Esophagus muscularis mucosa (tissue), 4 donors: Measurements from ENCODE around the gene PNPLA5. TPM values are rescaled to one million over a fixed set of nuclear protein-coding genes. Genes with fewer than 3 reads are reported as not detected.

ENCODE experiments used
- DNase-seq: peaks from one replicate; pipeline ENCODE4 v3.0.0-alpha.2; 2017; ENCODE audit errors: extremely low spot score
- H3K27ac ChIP-seq, 4 donors: fragments of 200-600 bp; sonication (generic); replicated peaks in 1 of 4; 1 replicate in 3 of 4; 2 replicates in 1 of 4; pipeline ENCODE4 v1.5.1; 2016 to 2019; ENCODE audit warnings: mild to moderate bottlenecking in 1 of 4
- H3K27me3 ChIP-seq, 4 donors: fragments of 200-600 bp; sonication (generic); one replicate each; pipeline versions ENCODE4 v1.5.1 to v1.6.0; 2016 to 2019
- H3K36me3 ChIP-seq, 4 donors: fragments of 200-600 bp; sonication (generic); one replicate each; pipeline ENCODE4 v1.5.1; 2016 to 2019
- H3K4me1 ChIP-seq, 4 donors: fragments of 200-600 bp; sonication (generic); one replicate each; pipeline ENCODE4 v1.5.1; 2016 to 2019
- H3K4me3 ChIP-seq, 4 donors: fragments of 200-600 bp; sonication (generic); 1 replicate in 2 of 4; 2 replicates in 2 of 4; pipeline ENCODE4 v1.5.1; 2016 to 2019; ENCODE audit warnings: mild to moderate bottlenecking in 4 of 4, moderate library complexity in 1 of 4
- H3K9me3 ChIP-seq, 4 donors: fragments of 200-600 bp; sonication (generic); 1 replicate in 3 of 4; 2 replicates in 1 of 4; pipeline ENCODE4 v1.5.1; 2016 to 2019
- CTCF ChIP-seq, 3 experiments: fragments of 200-600 bp in 2 of 3; fragments of 450-650 bp in 1 of 3; sonication (generic) in 2 of 3; IDR thresholded peaks; one replicate each; pipeline ENCODE4 v1.5.1; 2017 to 2019; ENCODE audit warnings: antibody characterized with exemption in 3 of 3, mild to moderate bottlenecking in 2 of 3, moderate library complexity in 1 of 3
- EP300 ChIP-seq: sonication (generic); formaldehyde crosslinking; IDR thresholded peaks from one replicate; pipeline ENCODE4 v1.6.1; 2017; ENCODE audit warnings: antibody characterized with exemption
- POLR2A ChIP-seq: fragments of 450-650 bp; IDR thresholded peaks from one replicate; pipeline ENCODE4 v1.6.1; 2017; ENCODE audit warnings: antibody characterized with exemption, moderate library complexity, mild to moderate bottlenecking, low read depth
- POLR2AphosphoS5 ChIP-seq, 2 donors: sonication (generic); formaldehyde crosslinking; IDR thresholded peaks; one replicate each; pipeline ENCODE4 v1.6.1; 2017; ENCODE audit warnings: antibody characterized with exemption in 2 of 2
- WGBS: methylation state at CpG from one replicate; pipeline ENCODE4 v1.1.5; 2018; 5-methylcytosine and 5-hydroxymethylcytosine counted together
- intact Hi-C: fragments of 100-400 bp; cut with DNase I; formaldehyde crosslinking; loops from one replicate; pipeline ENCODE4 v1.15.1; 2023
- total RNA-seq, 4 donors: library from RNA; depleted of rRNA; stranded (reverse); fragments of >200 nt; gene quantifications; one replicate each; pipeline versions ENCODE4 v1.1.0 to v1.2.1, GENCODE V29; 2016

The PNPLA5 gene
- total RNA-seq, 4 donors from 2014 or later, result not detected

GRCh38 chr22:43859176-43859575 lies 32.6 kb downstream of the PNPLA5 start:
- Histone ChIP-seq H3K36me3 (no peaks in the 10 kb centered on the region), H3K9me3 (peaks cover 0 to 22% (median 6%) of the 10 kb centered on the region in 4 donors), H3K27me3 (peaks cover 0 to 81% (median 19%) of the 10 kb centered on the region in 4 donors), H3K27ac (no peak overlapping the region), H3K4me1 (peaks cover 0 to 12% (median 6%) of the 10 kb centered on the region in 4 donors), H3K4me3 (no peak overlapping the region)
- 94% methylated on average over 4 of the region's 7 CpGs for WGBS
- no peak for DNase-seq
- TF ChIP-seq POLR2AphosphoS5 (IDR thresholded peaks at IDR 0.05) (no peak), CTCF (IDR thresholded peaks at IDR 0.05) (no peak), EP300 (no peak), POLR2A (no peak)
- intact Hi-C loops, result no loop called here

- no peak for TF ChIP-seq POLR2AphosphoS5 (IDR thresholded peaks at IDR 0.05)
- no peak for TF ChIP-seq POLR2A
- no peak for TF ChIP-seq EP300
- TF ChIP-seq CTCF (IDR thresholded peaks at IDR 0.05), result no peak
- Histone ChIP-seq H3K36me3 (no peaks in the 10 kb centered on the region), H3K27ac (no peak overlapping the region), H3K4me1 (peaks cover 0 to 12% (median 6%) of the 10 kb centered on the region in 4 donors), H3K27me3 (peaks cover 0 to 79% (median 19%) of the 10 kb centered on the region in 4 donors), H3K4me3 (no peak overlapping the region), H3K9me3 (peaks cover 0 to 22% (median 6%) of the 10 kb centered on the region in 4 donors)
- intact Hi-C loops, result no loop called here
- DNase-seq, result no peak
- WGBS, result 69% methylated on average over 11 of the region's 11 CpGs
These were observed 33.5 kb downstream of the PNPLA5 start for GRCh38 chr22:43858156-43858895.

- no peak overlapping the region for H3K27ac ChIP-seq
- H3K4me1 ChIP-seq, result peaks cover 0 to 8% (median 5%) of the 10 kb centered on the region in 4 donors
- intact Hi-C loops, result no loop called here
- H3K4me3 ChIP-seq, result no peak overlapping the region
- no peak for DNase-seq
- H3K27me3 ChIP-seq, result peaks cover 0 to 77% (median 12%) of the 10 kb centered on the region in 4 donors
- TF ChIP-seq EP300 (no peak), POLR2AphosphoS5 (IDR thresholded peaks at IDR 0.05) (no peak), POLR2A (no peak), CTCF (IDR thresholded peaks at IDR 0.05) (no peak)
- no peaks in the 10 kb centered on the region for H3K36me3 ChIP-seq
- H3K9me3 ChIP-seq, result peaks cover 0 to 22% (median 6%) of the 10 kb centered on the region in 4 donors
These were observed 34.4 kb downstream of the PNPLA5 start for GRCh38 chr22:43857367-43857766.

GRCh38 chr22:43855431-43855830 lies 36.4 kb downstream of the PNPLA5 start:
- Histone ChIP-seq H3K4me1 (no peaks in the 10 kb centered on the region), H3K27ac (no peak overlapping the region), H3K9me3 (peaks cover 0 to 22% (median 6%) of the 10 kb centered on the region in 4 donors), H3K4me3 (no peak overlapping the region), H3K36me3 (no peaks in the 10 kb centered on the region), H3K27me3 (peaks cover 0 to 74% (median 1%) of the 10 kb centered on the region in 4 donors)
- no peak for DNase-seq
- TF ChIP-seq POLR2A (no peak), EP300 (no peak), CTCF (IDR thresholded peaks at IDR 0.05) (no peak), POLR2AphosphoS5 (IDR thresholded peaks at IDR 0.05) (no peak)
- WGBS, result 60% methylated on average over 4 of the region's 4 CpGs
- intact Hi-C loops, result no loop called here
